Gastroesophageal sphincter (tissue), 3 donors: Measurements from ENCODE around the gene GMEB1.

Source experiments
- CTCF ChIP-seq, 4 experiments: fragments of 200-600 bp in 2 of 4; fragments of 450-650 bp in 2 of 4; sonication (generic) in 1 of 4; IDR thresholded peaks; one replicate each; pipeline ENCODE4 v1.5.1; 2017 to 2019; ENCODE audit warnings: antibody characterized with exemption in 4 of 4, mild to moderate bottlenecking in 2 of 4, moderate library complexity in 2 of 4
- EP300 ChIP-seq: sonication (generic); formaldehyde crosslinking; IDR thresholded peaks from one replicate; pipeline ENCODE4 v1.6.1; 2017; ENCODE audit warnings: antibody characterized with exemption, mild to moderate bottlenecking

DNA sequence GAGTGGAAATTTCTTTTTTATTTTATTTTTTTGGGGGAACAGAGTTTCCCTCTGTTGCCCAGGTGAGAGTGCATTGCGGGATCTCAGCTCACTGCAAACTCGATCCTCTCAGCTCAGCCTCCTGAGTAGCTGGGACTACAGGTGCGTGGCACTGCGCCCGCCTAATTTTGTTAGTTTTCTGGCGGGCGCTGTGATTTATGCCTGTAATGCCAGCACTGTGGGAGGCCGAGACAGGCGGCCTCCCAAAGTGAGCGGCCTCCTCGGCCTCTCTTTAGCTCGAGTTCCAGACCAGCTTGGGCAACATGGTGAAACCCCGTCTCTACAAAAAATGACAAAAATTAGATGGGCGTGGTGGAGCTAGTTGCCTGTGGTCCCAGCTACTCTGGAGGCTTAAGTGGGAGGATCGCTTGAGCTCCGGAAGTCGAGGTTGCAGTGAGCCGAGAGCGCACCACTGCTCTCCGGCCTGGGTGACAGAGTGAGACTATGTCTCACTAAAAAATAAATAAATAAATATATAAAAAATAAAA lies 2.7 kb downstream of the GMEB1 start:
- no peak for TF ChIP-seq CTCF (IDR thresholded peaks at IDR 0.05)
- no peak for TF ChIP-seq EP300
